ENCODE data around the gene ZNF784. TPM values are rescaled to one million over a fixed set of nuclear protein-coding genes. Genes with fewer than 3 reads are reported as not detected.
"Not testable (repeated sequence)": the region's sequence is repeated elsewhere in the genome, so short reads cannot be mapped to it uniquely, and the experiment has no call there.

The ZNF784 gene
- total RNA-seq, 1 donor: 4.8 TPM

- TF ChIP-seq CTCF (IDR thresholded peaks at IDR 0.05; ENCODE audit: insufficient read depth, low read length): no peak
- peak; percentile 93 for DNase-seq (ENCODE audit: low read depth)
- H3K4me3 ChIP-seq (ENCODE audit: low read depth, low read length): peak within 1 kb of the TSS; percentile 95
Measured at GRCh38 chr19:55580628-55581144, 43.7 kb downstream of the ZNF784 start, which contains the start of gene ZNF579. Gene ZNF579 (minus strand): TSS chr19:55580848. CDS start chr19:55579639, 1,209 bp downstream.

GRCh38 chr19:55579766-55580621 is 44.4 kb downstream of the ZNF784 start:
- peak; percentile 34 for DNase-seq (ENCODE audit: low read depth)
- no peak for TF ChIP-seq CTCF (IDR thresholded peaks at IDR 0.05; ENCODE audit: insufficient read depth, low read length)
- H3K4me3 ChIP-seq (ENCODE audit: low read depth, low read length): peak overlapping the region; percentile 95

- H3K4me3 ChIP-seq (ENCODE audit: low read depth, low read length): peak overlapping the region; percentile 95
- TF ChIP-seq CTCF (IDR thresholded peaks at IDR 0.05; ENCODE audit: insufficient read depth, low read length): no peak
- DNase-seq (ENCODE audit: low read depth): no peak
Measured at GRCh38 chr19:55578761-55579747, 45.3 kb downstream of the ZNF784 start.

- TF ChIP-seq CTCF (IDR thresholded peaks at IDR 0.05; ENCODE audit: insufficient read depth, low read length): no peak
- no peak for DNase-seq (ENCODE audit: low read depth)
- H3K4me3 ChIP-seq (ENCODE audit: low read depth, low read length): no peak overlapping the region
Measured at GRCh38 chr19:55578031-55578760, 46.2 kb downstream of the ZNF784 start.

GRCh38 chr19:55576746-55577145 is 47.6 kb downstream of the ZNF784 start:
- H3K4me3 ChIP-seq (ENCODE audit: low read depth, low read length): no peak overlapping the region
- no peak for TF ChIP-seq CTCF (IDR thresholded peaks at IDR 0.05; ENCODE audit: insufficient read depth, low read length)
- DNase-seq (ENCODE audit: low read depth): no peak

- not testable (repeated sequence) for DNase-seq (ENCODE audit: low read depth)
Measured at GRCh38 chr19:55573929-55574328, 50.4 kb downstream of the ZNF784 start.

More at GRCh38 chr19:55573929-55574328, 50.4 kb downstream of the ZNF784 start:
- H3K4me3 ChIP-seq (ENCODE audit: low read depth, low read length): not testable (repeated sequence)

Other genes with a start within 250 kb of the ZNF784 start
- gene TMEM190, start 247.7 kb downstream of the ZNF784 start, total RNA-seq (ENCODE audit: low replicate concordance): not detected in 2 replicates
- not detected in 2 replicates for gene TMEM238, start 240.3 kb downstream of the ZNF784 start, total RNA-seq (ENCODE audit: low replicate concordance)
- gene RPL28, start 238.6 kb downstream of the ZNF784 start, total RNA-seq (ENCODE audit: low replicate concordance): 88.6 and 829 TPM in 2 replicates
- 22.6 and 65.4 TPM in 2 replicates for gene UBE2S, start 216.8 kb downstream of the ZNF784 start, total RNA-seq (ENCODE audit: low replicate concordance)
- not detected in 2 replicates for gene SHISA7, start 181.3 kb downstream of the ZNF784 start, total RNA-seq (ENCODE audit: low replicate concordance)
- 24.4 and 41.3 TPM in 2 replicates for gene ISOC2, start 162.9 kb downstream of the ZNF784 start, total RNA-seq (ENCODE audit: low replicate concordance)
- gene C19orf85, start 159.8 kb downstream of the ZNF784 start, total RNA-seq (ENCODE audit: low replicate concordance): not detected in 2 replicates
- 0.33 and 3.8 TPM in 2 replicates for gene ZNF628, start 147.9 kb downstream of the ZNF784 start, total RNA-seq (ENCODE audit: low replicate concordance)
- 8.3 and 17.5 TPM in 2 replicates for gene NAT14, start 139.4 kb downstream of the ZNF784 start, total RNA-seq (ENCODE audit: low replicate concordance)
- 10.7 and 18.7 TPM in 2 replicates for gene SSC5D, start 136.1 kb downstream of the ZNF784 start, total RNA-seq (ENCODE audit: low replicate concordance)
- gene SBK2, start 87.4 kb downstream of the ZNF784 start, total RNA-seq (ENCODE audit: low replicate concordance): not detected in 2 replicates
- gene SBK3, start 79.0 kb downstream of the ZNF784 start, total RNA-seq (ENCODE audit: low replicate concordance): 0.25 TPM in 1 of 2 replicates, not detected in the other
- gene ZNF579, start 43.7 kb downstream of the ZNF784 start, total RNA-seq (ENCODE audit: low replicate concordance): 4.4 and 7.9 TPM in 2 replicates
- gene FIZ1, start 25.0 kb downstream of the ZNF784 start, total RNA-seq (ENCODE audit: low replicate concordance): 3.5 and 4.7 TPM in 2 replicates
- 1.7 and 10.8 TPM in 2 replicates for gene ZNF524, start 24.3 kb downstream of the ZNF784 start, total RNA-seq (ENCODE audit: low replicate concordance)
- gene ZNF865, start 18.9 kb downstream of the ZNF784 start, total RNA-seq (ENCODE audit: low replicate concordance): 0.08 and 1.5 TPM in 2 replicates
- gene ZNF580, start 16.4 kb upstream of the ZNF784 start, total RNA-seq (ENCODE audit: low replicate concordance): 6.3 and 10.0 TPM in 2 replicates
- gene ZNF581, start 19.1 kb upstream of the ZNF784 start, total RNA-seq (ENCODE audit: low replicate concordance): 13.9 and 41.5 TPM in 2 replicates
- 8.5 and 16.0 TPM in 2 replicates for gene CCDC106, start 23.6 kb upstream of the ZNF784 start, total RNA-seq (ENCODE audit: low replicate concordance)
- 69.5 and 71.4 TPM in 2 replicates for gene U2AF2, start 30.5 kb upstream of the ZNF784 start, total RNA-seq (ENCODE audit: low replicate concordance)
- gene EPN1, start 50.7 kb upstream of the ZNF784 start, total RNA-seq (ENCODE audit: low replicate concordance): 60.6 and 73.8 TPM in 2 replicates
- gene NLRP9, start 113.8 kb upstream of the ZNF784 start, total RNA-seq (ENCODE audit: low replicate concordance): not detected in 2 replicates
- not detected in 2 replicates for gene RFPL4A, start 134.5 kb upstream of the ZNF784 start, total RNA-seq (ENCODE audit: low replicate concordance)
- gene RFPL4AL1, start 144.6 kb upstream of the ZNF784 start, total RNA-seq (ENCODE audit: low replicate concordance): not detected in 2 replicates
- not detected in 2 replicates for gene NLRP11, start 207.4 kb upstream of the ZNF784 start, total RNA-seq (ENCODE audit: low replicate concordance)
- not detected in 2 replicates for gene NLRP4, start 212.0 kb upstream of the ZNF784 start, total RNA-seq (ENCODE audit: low replicate concordance)